Subcutaneous adipose tissue (tissue), 4 donors: Measurements from ENCODE around the gene XAF1. TPM values are rescaled to one million over a fixed set of nuclear protein-coding genes. Genes with fewer than 3 reads are reported as not detected.

ENCODE experiments used
- CTCF ChIP-seq: fragments of 450-650 bp; IDR thresholded peaks from one replicate; pipeline ENCODE4 v1.5.1; 2016; ENCODE audit warnings: low read depth, mild to moderate bottlenecking, control low read depth, antibody characterized with exemption, moderate library complexity
- total RNA-seq, 4 donors: library from RNA; depleted of rRNA; stranded (reverse); fragments of >200 nt; gene quantifications; one replicate each; pipeline ENCODE4 v1.1.0, GENCODE V29; 2016

The XAF1 gene
- total RNA-seq, 4 donors from 2014 or later: 29.5 to 128 (median 34.2) TPM

- TF ChIP-seq CTCF: no peak
Observed at GRCh38 chr17:6779411-6779810, 23.6 kb downstream of the XAF1 start.

DNA sequence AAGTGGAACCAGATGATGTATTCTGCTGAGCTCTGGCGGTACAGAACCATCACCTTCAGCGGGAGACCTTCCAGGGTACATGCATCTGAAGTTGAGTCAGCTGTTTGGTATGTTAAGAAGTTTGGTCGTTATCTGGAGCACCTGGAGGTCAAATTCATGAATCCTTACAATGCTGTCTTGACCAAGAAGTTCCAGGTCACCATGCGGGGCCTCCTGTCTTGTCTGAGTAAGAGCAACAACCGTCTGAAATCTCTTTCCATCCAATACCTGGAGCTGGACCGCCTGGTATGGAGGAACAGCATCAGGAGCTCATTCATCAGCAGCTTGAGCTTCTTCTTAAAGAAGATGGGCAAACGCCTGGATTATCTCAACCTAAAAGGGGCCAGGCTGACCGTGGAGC lies 24.2 kb downstream of the XAF1 start:
- no peak for TF ChIP-seq CTCF

DNA sequence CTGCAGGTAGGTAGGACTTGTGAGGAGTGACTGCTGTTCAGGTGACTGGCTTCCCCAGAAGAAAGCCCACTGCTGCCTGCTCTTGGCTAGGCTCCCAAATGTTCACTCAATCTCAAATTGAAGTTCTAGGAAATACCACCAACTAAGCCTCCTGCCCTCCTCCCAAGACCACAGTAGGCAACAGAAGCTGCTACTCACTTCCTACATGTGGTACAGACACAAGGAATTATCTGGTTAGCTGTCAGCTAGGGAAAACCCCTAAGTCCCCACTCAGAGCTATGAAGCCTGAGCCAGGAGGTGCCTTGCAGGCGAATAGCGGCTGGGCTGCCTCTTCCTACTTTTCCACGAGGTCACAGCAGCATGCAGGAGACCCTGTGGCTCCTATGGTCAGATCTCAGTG lies 25.0 kb downstream of the XAF1 start:
- no peak for TF ChIP-seq CTCF

- TF ChIP-seq CTCF: no peak
Observed at GRCh38 chr17:6782244-6782643, 26.4 kb downstream of the XAF1 start.

GRCh38 chr17:6786618-6787017 lies 30.8 kb downstream of the XAF1 start:
- TF ChIP-seq CTCF: no peak

- TF ChIP-seq CTCF: no peak
Observed at GRCh38 chr17:6787081-6787693, 31.3 kb downstream of the XAF1 start.

GRCh38 chr17:6789146-6789545 lies 33.3 kb downstream of the XAF1 start:
- no peak for TF ChIP-seq CTCF
